Measurements from ENCODE around the gene SLC38A10. TPM values are rescaled to one million over a fixed set of nuclear protein-coding genes. Genes with fewer than 3 reads are reported as not detected.

The SLC38A10 gene
- total and polyA plus RNA-seq, 12 donors, result 27.8 to 56.2 (median 38.4) TPM

DNA sequence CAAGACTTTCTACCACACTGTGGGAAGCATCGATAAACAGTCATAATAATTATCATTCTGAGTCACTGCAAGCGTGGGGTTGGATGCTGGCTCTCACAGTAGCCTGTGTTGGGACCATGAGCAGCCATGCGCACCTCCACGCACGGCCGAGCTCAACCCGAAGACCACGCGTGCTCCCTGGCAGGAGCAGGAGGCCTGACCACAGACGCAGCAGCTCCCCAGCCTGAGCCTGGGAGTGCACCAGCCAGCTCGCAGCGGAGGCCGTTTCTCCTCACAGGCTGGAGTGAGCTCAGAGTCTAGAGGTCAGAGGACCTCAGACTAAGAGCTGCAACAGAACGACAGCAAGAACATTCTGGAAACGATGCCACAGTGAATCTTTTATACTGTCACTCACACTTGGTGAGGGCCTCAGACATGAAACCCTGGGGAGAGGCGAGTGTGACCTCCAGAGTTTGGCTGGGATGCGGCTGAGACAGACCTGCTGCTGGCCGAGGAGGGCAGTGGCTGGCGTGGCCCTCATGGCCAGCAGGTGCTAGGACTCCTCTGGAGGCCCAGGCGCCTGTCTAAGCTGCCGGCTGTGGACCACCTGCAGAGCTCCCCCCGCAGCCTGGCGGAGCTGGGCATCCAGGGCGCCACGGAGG, 50.0 kb downstream of the SLC38A10 start:
- DNase-seq (no peak), ATAC-seq (no peak)
- Histone ChIP-seq H3K9me3 (no peaks in the 10 kb centered on the region), H3K36me3 (peaks cover 0 to 52% (median 6%) of the 10 kb centered on the region in 9 donors), H3K4me3 (no peak overlapping the region), H3K27me3 (no peaks in the 10 kb centered on the region), H3K27ac (no peak overlapping the region), H3K4me1 (peaks cover 1 to 18% (median 8%) of the 10 kb centered on the region in 9 donors)
- 86 to 87% methylated on average over 25 of the region's 25 CpGs for WGBS, 2 donors
- intact Hi-C loops (cut with DNase I), result loop anchor here in 1 of 10 donors (10.0 kb wide), 1 partner anchor 220 kb away; no protein-coding TSS in a partner anchor
- TF ChIP-seq, protein P1, sequence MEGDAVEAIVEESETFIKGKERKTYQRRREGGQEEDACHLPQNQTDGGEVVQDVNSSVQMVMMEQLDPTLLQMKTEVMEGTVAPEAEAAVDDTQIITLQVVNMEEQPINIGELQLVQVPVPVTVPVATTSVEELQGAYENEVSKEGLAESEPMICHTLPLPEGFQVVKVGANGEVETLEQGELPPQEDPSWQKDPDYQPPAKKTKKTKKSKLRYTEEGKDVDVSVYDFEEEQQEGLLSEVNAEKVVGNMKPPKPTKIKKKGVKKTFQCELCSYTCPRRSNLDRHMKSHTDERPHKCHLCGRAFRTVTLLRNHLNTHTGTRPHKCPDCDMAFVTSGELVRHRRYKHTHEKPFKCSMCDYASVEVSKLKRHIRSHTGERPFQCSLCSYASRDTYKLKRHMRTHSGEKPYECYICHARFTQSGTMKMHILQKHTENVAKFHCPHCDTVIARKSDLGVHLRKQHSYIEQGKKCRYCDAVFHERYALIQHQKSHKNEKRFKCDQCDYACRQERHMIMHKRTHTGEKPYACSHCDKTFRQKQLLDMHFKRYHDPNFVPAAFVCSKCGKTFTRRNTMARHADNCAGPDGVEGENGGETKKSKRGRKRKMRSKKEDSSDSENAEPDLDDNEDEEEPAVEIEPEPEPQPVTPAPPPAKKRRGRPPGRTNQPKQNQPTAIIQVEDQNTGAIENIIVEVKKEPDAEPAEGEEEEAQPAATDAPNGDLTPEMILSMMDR (IDR thresholded peaks at IDR 0.05), result no peak

DNA sequence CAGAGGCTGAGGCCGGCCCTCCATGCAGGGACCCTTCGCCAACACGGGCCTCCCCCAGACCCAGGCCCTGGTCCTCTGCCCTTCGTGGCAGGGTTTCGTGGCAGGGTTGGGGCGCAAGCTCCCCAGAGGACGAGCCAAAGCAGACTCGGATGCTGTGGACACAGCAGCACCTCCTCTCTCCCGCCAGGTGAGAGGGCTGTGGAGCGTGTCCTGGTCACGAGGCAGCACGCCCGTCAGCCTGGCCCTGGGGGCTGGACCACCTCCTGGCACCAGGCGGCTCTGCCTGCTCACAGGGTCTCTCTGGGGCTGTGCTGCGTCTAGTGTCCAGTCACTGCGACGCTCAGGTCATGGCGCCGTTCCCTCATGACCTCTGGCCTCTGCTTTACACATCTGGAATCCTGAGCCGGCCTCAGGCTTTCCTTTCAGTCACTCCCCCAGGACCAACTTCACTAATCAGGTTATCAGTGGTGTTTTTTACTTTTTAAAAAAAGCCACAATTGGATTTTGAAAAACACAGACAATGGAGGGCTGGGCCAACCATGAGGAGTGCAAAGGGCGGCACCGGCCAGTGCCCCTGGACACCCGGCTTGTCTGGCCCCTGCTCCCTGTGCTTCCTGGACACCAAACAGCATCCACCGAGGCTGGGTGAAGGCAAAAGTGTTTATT, 50.6 kb downstream of the SLC38A10 start:
- no peak for ATAC-seq
- Histone ChIP-seq H3K4me3 (no peak overlapping the region), H3K4me1 (peaks cover 6 to 25% (median 13%) of the 10 kb centered on the region in 9 donors), H3K27me3 (no peaks in the 10 kb centered on the region), H3K36me3 (peaks cover 0 to 45% (median 0%) of the 10 kb centered on the region in 9 donors), H3K27ac (no peak overlapping the region), H3K9me3 (no peaks in the 10 kb centered on the region)
- intact Hi-C loops (cut with DNase I), result loop anchor here in 4 of 10 donors (5.0 to 10.0 kb wide), 2 partner anchors 102 to 220 kb away; no protein-coding TSS in a partner anchor
- DNase-seq, result peak in 1 of 2 donors; percentile 11
- TF ChIP-seq, protein P1 (IDR thresholded peaks at IDR 0.05), result no peak
- 77 to 80% methylated on average over 24 of the region's 24 CpGs for WGBS, 2 donors

DNA sequence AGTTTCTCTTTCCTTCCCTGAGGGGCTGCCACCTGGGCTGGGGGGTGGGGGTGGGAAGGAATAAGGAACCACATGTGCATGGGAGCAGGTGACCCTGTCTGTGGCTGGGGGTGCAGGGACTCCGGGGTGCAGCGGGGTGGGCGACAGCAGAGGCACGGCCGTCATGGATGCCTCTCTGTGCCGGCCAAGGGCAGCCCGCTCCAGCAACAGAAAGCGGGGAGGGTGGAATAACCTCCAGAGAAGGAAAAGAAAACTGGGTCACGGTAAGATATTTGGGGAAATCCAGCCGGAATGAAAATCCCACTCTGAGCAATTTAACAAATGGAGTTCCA, 51.8 kb downstream of the SLC38A10 start:
- peaks cover 0 to 39% (median 0%) of the 10 kb centered on the region in 9 donors for H3K36me3 ChIP-seq
- ATAC-seq, result no peak
- 85 to 89% methylated on average over 10 of the region's 10 CpGs for WGBS, 2 donors
- TF ChIP-seq, protein P1 (IDR thresholded peaks at IDR 0.05), result no peak
- H3K27me3 ChIP-seq, result no peaks in the 10 kb centered on the region
- H3K27ac ChIP-seq, result no peak overlapping the region
- no peak overlapping the region for H3K4me3 ChIP-seq
- DNase-seq, result peak in 1 of 2 donors; percentile 5
- no peaks in the 10 kb centered on the region for H3K9me3 ChIP-seq
- intact Hi-C loops (cut with DNase I), result loop anchor here in 4 of 10 donors (5.0 to 10.0 kb wide), 2 partner anchors 101 to 218 kb away; no protein-coding TSS in a partner anchor
- peaks cover 6 to 27% (median 15%) of the 10 kb centered on the region in 9 donors for H3K4me1 ChIP-seq

DNA sequence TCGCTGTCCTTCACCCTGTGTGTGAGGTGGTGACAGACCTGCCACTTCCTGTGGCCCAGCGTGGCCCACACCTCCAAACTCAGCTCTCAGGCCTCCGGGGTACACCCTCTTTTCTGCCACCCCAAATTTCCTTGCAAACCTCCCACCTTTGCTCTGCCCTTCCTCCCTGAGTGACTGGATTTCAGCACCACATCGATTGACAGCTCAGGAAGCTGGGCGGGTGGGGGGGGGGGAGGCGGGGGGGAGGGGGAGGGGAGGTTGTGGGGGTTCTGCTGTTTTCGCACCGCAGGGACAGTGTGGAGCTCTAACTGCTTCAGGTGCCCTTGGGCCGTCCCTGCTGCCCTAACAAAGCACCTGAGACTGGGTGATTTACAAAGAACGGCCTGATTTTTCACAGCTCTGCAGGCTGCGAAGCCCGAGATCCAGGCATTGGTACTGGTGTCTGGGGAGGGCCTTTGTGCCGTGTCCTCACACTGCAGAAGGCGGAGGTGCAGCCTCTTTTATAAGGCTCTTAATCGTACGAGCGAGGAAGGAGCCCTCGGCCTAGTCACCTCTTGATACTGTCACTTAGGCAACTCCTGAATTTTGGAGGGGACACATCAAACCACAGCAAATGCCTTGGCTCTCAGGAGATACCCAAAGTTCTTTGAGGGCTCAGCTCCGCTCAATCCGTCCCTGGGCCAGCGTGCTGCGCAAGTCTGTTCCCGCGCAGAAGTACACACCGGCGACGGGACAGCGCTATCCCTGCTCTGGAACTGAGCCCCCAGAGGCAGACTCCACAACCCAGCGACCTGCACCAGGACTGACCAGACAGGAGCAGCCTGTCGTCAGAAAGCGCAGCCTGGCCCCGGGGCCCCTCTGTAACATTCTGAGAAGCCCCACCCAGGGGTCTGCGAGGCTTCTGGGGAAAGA, 52.4 kb downstream of the SLC38A10 start:
- peaks cover 0 to 36% (median 0%) of the 10 kb centered on the region in 9 donors for H3K36me3 ChIP-seq
- no peaks in the 10 kb centered on the region for H3K27me3 ChIP-seq
- DNase-seq, result peak in 1 of 2 donors; percentile 8
- H3K4me1 ChIP-seq, result peaks cover 7 to 34% (median 21%) of the 10 kb centered on the region in 9 donors
- no peak overlapping the region for H3K27ac ChIP-seq
- WGBS, 2 donors, result 76% methylated on average over 31 to 32 of the region's 33 CpGs
- TF ChIP-seq, protein P1 (IDR thresholded peaks at IDR 0.05), result no peak
- intact Hi-C loops (cut with DNase I), result loop anchor here in 4 of 10 donors (5.0 to 10.0 kb wide), 2 partner anchors 100 to 218 kb away; no protein-coding TSS in a partner anchor
- ATAC-seq, result no peak
- H3K9me3 ChIP-seq, result no peaks in the 10 kb centered on the region
- no peak overlapping the region for H3K4me3 ChIP-seq

Data from heart right ventricle (tissue), 16 donors.